ENCODE data around the gene KRT14.
"Not testable (repeated sequence)": the region's sequence is repeated elsewhere in the genome, so short reads cannot be mapped to it uniquely, and the experiment has no call there.

The KRT14 gene

GRCh38 chr17:41600318-41600717, 13.6 kb upstream of the KRT14 start:
- no peak for DNase-seq

GRCh38 chr17:41599680-41600079, 13.0 kb upstream of the KRT14 start:
- DNase-seq, result no peak

GRCh38 chr17:41595585-41595984, 8.9 kb upstream of the KRT14 start:
- no peak for DNase-seq

GRCh38 chr17:41594363-41594915, 7.7 kb upstream of the KRT14 start:
- no peak for DNase-seq

GRCh38 chr17:41593306-41593981, 6.7 kb upstream of the KRT14 start:
- no peak for DNase-seq

GRCh38 chr17:41592601-41593305, 6.1 kb upstream of the KRT14 start:
- no peak for DNase-seq

GRCh38 chr17:41589301-41589700, 2.6 kb upstream of the KRT14 start:
- no peak for DNase-seq

GRCh38 chr17:41588126-41588810, 1.6 kb upstream of the KRT14 start:
- DNase-seq, result no peak

- no peak for DNase-seq
Observed at GRCh38 chr17:41585301-41586056, 1.2 kb downstream of the KRT14 start.

GRCh38 chr17:41584331-41584927, 2.3 kb downstream of the KRT14 start:
- DNase-seq, result not testable (repeated sequence)

GRCh38 chr17:41583137-41584127, 3.3 kb downstream of the KRT14 start:
- no peak for DNase-seq

GRCh38 chr17:41582061-41582968, 4.4 kb downstream of the KRT14 start:
- not testable (repeated sequence) for DNase-seq

GRCh38 chr17:41581366-41582060, 5.2 kb downstream of the KRT14 start:
- DNase-seq, result no peak

GRCh38 chr17:41580687-41581365, 5.9 kb downstream of the KRT14 start:
- no peak for DNase-seq

- no peak for DNase-seq
Observed at GRCh38 chr17:41580244-41580575, 6.5 kb downstream of the KRT14 start.

- DNase-seq, result peak; percentile 66
Observed at GRCh38 chr17:41579484-41580243, 7.0 kb downstream of the KRT14 start.

- no peak for DNase-seq
Observed at GRCh38 chr17:41578971-41579370, 7.7 kb downstream of the KRT14 start.

GRCh38 chr17:41578538-41578937, 8.2 kb downstream of the KRT14 start:
- no peak for DNase-seq

Data from CD4-positive, alpha-beta T cell treated with Interleukin-10 for 1 hour (primary cell).